Natural killer cell (primary cell): Measurements from ENCODE around the gene DEPDC1B. TPM values are rescaled to one million over a fixed set of nuclear protein-coding genes. Genes with fewer than 3 reads are reported as not detected.

Source experiments
- ATAC-seq, 3 donors: fragments of 150-1000 bp in 2 of 3; fragments of 200-7000 bp in 1 of 3; cut with Tn5 transposase; 1 replicate in 1 of 3; 2 replicates in 2 of 3; pipeline ENCODE4 v1.10.0; 2021; ENCODE audit warnings: mild to moderate bottlenecking in 2 of 3, moderate library complexity in 2 of 3
- DNase-seq, 2 donors: peaks; one replicate each; pipeline versions ENCODE4 v3.0.0 to v3.0.0-alpha.2; 2013 to 2021; ENCODE audit warnings: mixed read lengths in 1 of 2
- H3K27ac ChIP-seq: one replicate; pipeline ENCODE4 v1.5.1; 2013; ENCODE audit warnings: mild to moderate bottlenecking, low read length
- H3K27me3 ChIP-seq: one replicate; pipeline ENCODE4 v1.6.1; 2013; ENCODE audit warnings: low read length; ENCODE audit not compliant: control insufficient read depth, insufficient read depth
- H3K36me3 ChIP-seq: one replicate; pipeline ENCODE4 v1.6.1; 2013; ENCODE audit warnings: low read length; ENCODE audit not compliant: control insufficient read depth, insufficient read depth
- H3K4me1 ChIP-seq: one replicate; pipeline ENCODE4 v1.6.1; 2013; ENCODE audit warnings: low read length; ENCODE audit not compliant: control insufficient read depth, insufficient read depth
- H3K4me3 ChIP-seq: one replicate; pipeline ENCODE4 v1.5.1; 2013; ENCODE audit warnings: low read length
- H3K9me3 ChIP-seq: one replicate; pipeline ENCODE4 v1.6.1; 2013; ENCODE audit warnings: low read length; ENCODE audit not compliant: control insufficient read depth, insufficient read depth
- H3K27ac Mint-ChIP-seq, 2 donors: one replicate each; pipeline ENCODE4 v1.8.0; 2022; ENCODE audit warnings: mild to moderate bottlenecking in 2 of 2, mixed read lengths in 2 of 2, moderate library complexity in 1 of 2
- H3K27me3 Mint-ChIP-seq, 2 donors: one replicate each; pipeline ENCODE4 v1.8.0; 2022; ENCODE audit warnings: low read depth in 2 of 2, mixed read lengths in 2 of 2
- H3K36me3 Mint-ChIP-seq: one replicate; pipeline ENCODE4 v1.8.0; 2022; ENCODE audit warnings: mixed read lengths
- H3K4me1 Mint-ChIP-seq, 2 donors: one replicate each; pipeline ENCODE4 v1.8.0; 2022; ENCODE audit warnings: mixed read lengths in 2 of 2
- H3K4me3 Mint-ChIP-seq: one replicate; pipeline ENCODE4 v1.8.0; 2022; ENCODE audit warnings: mild to moderate bottlenecking, moderate library complexity, mixed read lengths
- H3K9me3 Mint-ChIP-seq, 2 donors: one replicate each; pipeline ENCODE4 v1.8.0; 2022; ENCODE audit warnings: mixed read lengths in 2 of 2
- CTCF ChIP-seq: fragments of 200-600 bp; IDR thresholded peaks from one replicate; pipeline ENCODE4 v1.8.0; 2022; ENCODE audit warnings: antibody characterized with exemption
- WGBS: methylation state at CpG from one replicate; pipeline ENCODE4 v1.1.7; 2013; ENCODE audit warnings: missing lambda C conversion rate; ENCODE audit not compliant: insufficient coverage; 5-methylcytosine and 5-hydroxymethylcytosine counted together
- intact Hi-C: fragments of 100-400 bp; cut with micrococcal nuclease; formaldehyde crosslinking; loops from one replicate; pipeline ENCODE4 v1.14.2; 2022
- total RNA-seq, 4 donors: library from RNA; stranded (reverse); fragments of 120-200 nt in 1 of 4; gene quantifications; one replicate each; pipeline versions ENCODE4 v1.2.3 to v1.2.4, GENCODE V29; 2013 to 2022

DEPDC1B gene
- total RNA-seq, 3 donors from 2014 or later (not counting 1 experiment from before 2014, with no cell fraction given): 1.2 to 1.3 (median 1.2) TPM

DNA sequence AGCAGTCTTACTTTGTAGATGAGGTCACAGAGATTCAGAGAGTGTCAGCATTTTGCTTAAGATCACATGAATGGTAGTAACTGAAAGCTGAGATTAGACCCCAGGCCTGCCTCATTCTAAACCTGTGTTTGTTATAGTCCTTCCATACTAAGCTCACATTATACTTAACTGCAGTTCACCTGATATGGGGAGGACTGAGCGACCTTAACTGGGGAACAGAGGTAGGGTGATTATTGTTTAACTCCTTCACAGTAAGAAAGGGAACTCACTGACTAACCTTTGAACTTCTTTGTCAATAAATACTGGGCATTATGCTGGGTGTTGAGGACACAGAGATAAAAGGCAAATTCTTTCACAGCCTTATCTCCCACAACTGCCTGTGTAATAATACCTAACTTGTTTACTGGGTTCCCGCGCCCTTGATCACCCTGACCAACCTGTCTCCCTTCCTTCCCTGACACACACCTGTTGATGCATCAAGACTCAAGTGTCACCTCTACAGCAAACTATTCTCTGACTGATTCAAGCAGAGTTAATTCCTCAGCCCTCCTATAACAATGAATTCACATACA, 27.2 kb downstream of the DEPDC1B start:
- H3K4me3 Mint-ChIP-seq: no peak overlapping the region
- H3K27ac Mint-ChIP-seq: no peak overlapping the region
- no peaks in the 10 kb centered on the region for H3K9me3 Mint-ChIP-seq
- no peaks in the 10 kb centered on the region for H3K9me3 ChIP-seq
- DNase-seq (no peak), ATAC-seq (no peak)
- no peaks in the 10 kb centered on the region for H3K36me3 ChIP-seq
- H3K27me3 ChIP-seq: no peaks in the 10 kb centered on the region
- H3K4me1 ChIP-seq: no peaks in the 10 kb centered on the region
- no peak overlapping the region for H3K4me3 ChIP-seq
- 97% methylated on average over 2 of the region's 3 CpGs for WGBS
- no peaks in the 10 kb centered on the region for H3K27me3 Mint-ChIP-seq
- no peaks in the 10 kb centered on the region for H3K36me3 Mint-ChIP-seq
- TF ChIP-seq CTCF: no peak
- no peak overlapping the region for H3K27ac ChIP-seq
- H3K4me1 Mint-ChIP-seq: peaks cover 0 to 4% of the 10 kb centered on the region in 2 donors
- intact Hi-C loops: loop anchor here (10.0 kb wide), 1 partner anchor 282 kb away; no protein-coding TSS in a partner anchor

- no peak for ATAC-seq
- H3K4me1 Mint-ChIP-seq: no peaks in the 10 kb centered on the region
- H3K9me3 Mint-ChIP-seq: no peaks in the 10 kb centered on the region
- no peak overlapping the region for H3K4me3 Mint-ChIP-seq
- 100% methylated on average over 2 of the region's 6 CpGs for WGBS
- TF ChIP-seq CTCF: no peak
- Histone ChIP-seq H3K36me3 (no peaks in the 10 kb centered on the region), H3K27me3 (no peaks in the 10 kb centered on the region), H3K4me1 (no peaks in the 10 kb centered on the region), H3K4me3 (no peak overlapping the region), H3K27ac (no peak overlapping the region), H3K9me3 (no peaks in the 10 kb centered on the region)
- intact Hi-C loops: loop anchor here (10.0 kb wide), 1 partner anchor 283 kb away; no protein-coding TSS in a partner anchor
- no peak overlapping the region for H3K27ac Mint-ChIP-seq
- DNase-seq: no peak
- no peaks in the 10 kb centered on the region for H3K27me3 Mint-ChIP-seq
- H3K36me3 Mint-ChIP-seq: no peaks in the 10 kb centered on the region
These were observed 27.9 kb downstream of the DEPDC1B start for GRCh38 chr5:60671899-60672692.

DNA sequence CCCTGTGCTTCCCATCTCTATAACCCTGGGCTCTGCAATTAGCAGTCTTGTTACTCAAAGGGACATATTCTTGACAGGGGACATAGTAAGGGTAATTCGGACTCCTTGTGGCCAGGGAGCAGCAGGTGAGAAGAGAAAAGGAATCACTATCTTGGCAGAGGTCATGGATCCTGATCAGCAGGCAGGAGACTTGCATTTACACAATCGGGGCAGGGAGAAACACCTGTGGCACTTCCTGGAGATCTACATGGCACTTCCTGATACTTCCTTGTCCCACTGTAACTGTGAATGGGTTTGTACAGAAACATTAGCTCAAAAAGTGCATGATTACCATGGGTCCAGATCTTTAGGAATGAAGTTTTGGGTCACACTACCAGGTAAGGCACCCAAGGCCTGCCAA, 29.2 kb downstream of the DEPDC1B start:
- no peak for ATAC-seq
- WGBS: 91% methylated on average over 2 of the region's 2 CpGs

More for the DNA sequence above, 29.2 kb downstream of the DEPDC1B start:
- Histone ChIP-seq H3K27me3 (no peaks in the 10 kb centered on the region), H3K27ac (no peak overlapping the region), H3K4me3 (no peak overlapping the region), H3K36me3 (no peaks in the 10 kb centered on the region), H3K4me1 (no peaks in the 10 kb centered on the region), H3K9me3 (no peaks in the 10 kb centered on the region)
- intact Hi-C loops: loop anchor here (10.0 kb wide), 1 partner anchor 284 kb away; no protein-coding TSS in a partner anchor
- Mint-ChIP-seq H3K27me3 (no peaks in the 10 kb centered on the region), H3K36me3 (no peaks in the 10 kb centered on the region), H3K4me1 (no peaks in the 10 kb centered on the region), H3K9me3 (no peaks in the 10 kb centered on the region), H3K4me3 (no peak overlapping the region), H3K27ac (no peak overlapping the region)
- TF ChIP-seq CTCF: no peak
- DNase-seq: no peak
